GM18873 (cell line): ENCODE measurements around the gene TPSAB1.
"Not testable (repeated sequence)": the region's sequence is repeated elsewhere in the genome, so short reads cannot be mapped to it uniquely, and the experiment has no call there.

Experiments used
- ATAC-seq: cut with Tn5 transposase; IDR thresholded peaks from one replicate; pipeline ENCODE4 v1.9.1; 2021; ENCODE audit warnings: mild to moderate bottlenecking, moderate library complexity, moderate number of reproducible peaks; ENCODE audit not compliant: unreplicated experiment, low FRiP score

TPSAB1 gene

GRCh38 chr16:1262210-1262845, 21.8 kb downstream of the TPSAB1 start:
- ATAC-seq = no peak

GRCh38 chr16:1262846-1263221, 22.3 kb downstream of the TPSAB1 start:
- no peak for ATAC-seq

- no peak for ATAC-seq
Observed at GRCh38 chr16:1263591-1264344, 23.3 kb downstream of the TPSAB1 start.

DNA sequence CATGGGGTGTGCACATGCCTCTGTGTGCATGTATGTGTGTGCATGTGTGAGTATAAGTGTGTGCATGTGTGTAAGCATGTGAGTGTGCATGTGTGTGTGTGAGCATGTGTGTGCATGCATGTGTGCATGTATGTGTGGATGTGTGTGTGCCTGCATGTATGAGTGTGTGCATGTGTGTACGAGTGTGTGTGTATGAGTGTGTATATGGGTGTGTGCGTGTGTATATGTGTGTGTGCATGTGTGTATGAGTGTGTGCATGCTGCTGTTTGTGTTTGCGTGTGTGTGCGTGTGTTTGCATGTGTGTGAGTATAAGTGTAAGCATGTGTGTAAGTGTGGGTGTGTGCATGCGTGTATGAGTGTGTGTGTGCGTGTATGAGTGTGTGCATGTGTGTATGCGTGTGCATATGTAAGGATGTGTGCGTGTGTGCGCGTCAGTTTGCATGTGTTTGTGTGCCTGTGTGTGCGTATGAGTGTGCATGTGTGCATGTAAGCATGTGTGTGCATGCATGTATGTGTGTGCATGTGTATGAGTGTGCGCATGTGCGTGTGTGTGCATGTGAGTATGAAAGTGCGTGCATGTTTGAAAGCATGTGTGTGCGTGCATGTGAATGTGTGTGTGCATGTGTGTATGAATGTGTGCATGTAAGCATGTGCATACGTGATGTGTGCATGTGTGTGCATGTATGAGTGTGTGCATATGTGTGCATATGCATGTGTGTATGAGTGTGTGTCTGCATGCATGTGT, 24.0 kb downstream of the TPSAB1 start:
- ATAC-seq = no peak

GRCh38 chr16:1265090-1265630, 24.7 kb downstream of the TPSAB1 start:
- ATAC-seq = no peak

DNA sequence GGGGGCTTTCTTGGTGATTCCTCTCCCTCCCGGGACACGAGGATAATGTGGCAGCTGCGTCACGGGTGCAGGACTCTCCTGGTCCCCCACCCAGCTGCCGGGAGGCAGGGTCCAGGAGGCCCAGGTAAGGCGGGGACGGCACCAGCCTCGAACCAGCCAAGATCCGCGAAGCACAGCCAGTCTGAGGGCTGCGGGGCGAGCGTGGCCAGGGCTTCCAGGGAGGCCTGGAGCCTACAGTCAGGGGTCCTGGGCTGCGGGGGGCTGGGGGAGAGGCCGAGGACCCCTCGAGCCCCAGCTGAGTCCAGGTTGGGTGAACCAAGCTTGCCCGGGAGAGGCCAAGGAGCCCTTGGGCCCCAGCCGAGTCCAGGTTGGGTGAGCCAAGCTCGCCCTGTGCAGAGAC, 25.3 kb downstream of the TPSAB1 start:
- no peak for ATAC-seq

GRCh38 chr16:1269418-1269817, 28.9 kb downstream of the TPSAB1 start:
- ATAC-seq = not testable (repeated sequence)

GRCh38 chr16:1271380-1271723, 30.8 kb downstream of the TPSAB1 start:
- ATAC-seq = no peak

- ATAC-seq = not testable (repeated sequence)
Observed at GRCh38 chr16:1271724-1272413, 31.4 kb downstream of the TPSAB1 start.

GRCh38 chr16:1272453-1273198, 32.1 kb downstream of the TPSAB1 start:
- ATAC-seq = no peak

DNA sequence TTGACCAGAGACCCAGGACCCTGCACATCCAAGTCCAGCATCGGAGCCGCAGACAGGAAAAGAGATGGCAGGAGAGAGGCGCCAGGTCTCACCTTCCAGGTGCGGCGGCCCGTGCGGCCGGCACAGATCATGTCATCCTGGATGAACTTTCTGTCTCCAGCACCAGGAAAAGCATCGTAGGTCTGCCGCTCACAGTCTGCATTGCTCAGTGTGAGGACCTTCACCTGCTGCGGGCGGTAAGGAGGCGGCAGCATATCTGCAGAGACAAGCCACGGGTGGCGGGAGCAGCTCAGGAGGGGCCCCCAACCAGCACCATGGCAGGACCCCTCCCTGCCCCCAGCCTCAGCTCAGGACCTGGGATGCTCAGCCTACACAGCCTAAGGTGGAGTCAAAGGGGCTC, 33.3 kb downstream of the TPSAB1 start:
- ATAC-seq = no peak

DNA sequence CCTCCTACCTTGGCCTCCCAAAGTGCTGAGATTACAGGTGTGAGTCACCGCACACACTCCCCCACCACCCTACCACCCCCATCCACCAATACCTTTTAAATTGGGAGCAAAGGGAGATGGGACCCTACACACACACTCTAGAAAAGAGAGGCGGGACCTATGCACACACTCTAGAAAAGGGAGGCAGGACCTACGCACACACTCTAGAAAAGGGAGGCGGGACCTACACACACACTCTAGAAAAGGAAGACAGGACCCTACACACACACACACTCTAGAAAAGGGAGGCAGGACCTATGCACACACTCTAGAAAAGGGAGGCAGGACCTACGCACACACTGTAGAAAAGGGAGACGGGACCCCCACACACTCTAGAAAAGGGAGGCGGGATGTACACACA, 34.3 kb downstream of the TPSAB1 start:
- ATAC-seq = no peak

DNA sequence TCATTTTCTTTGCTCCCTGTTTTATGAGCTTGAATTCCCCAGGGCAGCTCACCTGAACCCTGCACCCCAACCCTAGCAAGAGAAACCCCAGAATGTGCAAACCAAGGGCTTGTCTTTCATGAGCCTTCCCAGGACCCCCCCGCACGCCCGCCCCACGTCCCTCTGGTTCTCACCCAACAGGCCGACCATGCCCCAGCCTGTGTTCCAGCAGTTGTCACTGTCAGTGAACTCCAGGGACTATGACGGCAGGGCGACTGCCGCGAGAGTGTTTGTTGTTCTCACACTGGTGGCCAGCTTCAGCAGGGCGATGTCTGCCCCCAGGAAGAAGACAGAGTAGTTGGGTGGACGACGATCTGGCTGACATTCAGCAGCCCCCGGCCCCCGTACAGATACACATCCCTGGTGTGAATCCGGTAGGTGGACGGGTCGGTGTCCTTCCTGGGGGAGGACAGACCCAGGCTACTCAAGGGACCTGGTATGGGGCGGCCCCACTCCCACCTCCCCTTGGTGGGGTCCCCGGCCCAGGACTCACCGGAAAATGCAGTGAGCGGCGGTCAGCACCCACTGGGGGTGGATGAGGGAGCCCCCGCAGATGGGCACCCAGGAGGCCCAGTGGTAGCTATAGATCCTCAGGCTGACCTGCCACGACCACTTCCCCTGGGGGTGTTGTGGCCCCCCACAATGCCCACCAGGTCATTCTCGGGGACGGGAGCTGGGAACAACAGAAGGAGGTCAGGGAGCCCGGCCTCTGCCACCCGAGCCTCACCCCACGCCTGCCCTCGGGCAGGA, 35.5 kb downstream of the TPSAB1 start:
- no peak for ATAC-seq

DNA sequence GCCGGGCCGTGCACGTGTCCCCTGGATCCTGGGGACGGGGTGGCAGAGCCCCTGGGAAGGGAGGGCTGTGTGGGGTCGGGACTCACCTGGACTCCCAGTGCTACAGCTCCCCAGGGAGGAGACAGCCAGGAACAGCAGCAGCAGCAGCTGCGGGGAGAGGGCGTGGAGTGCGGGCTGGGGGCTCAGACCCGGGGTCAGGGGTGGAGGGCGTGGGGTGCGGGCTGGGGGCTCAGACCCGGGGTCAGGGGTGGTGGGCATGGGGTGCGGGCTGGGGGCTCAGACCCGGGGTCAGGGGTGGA, 36.0 kb downstream of the TPSAB1 start:
- ATAC-seq = no peak

DNA sequence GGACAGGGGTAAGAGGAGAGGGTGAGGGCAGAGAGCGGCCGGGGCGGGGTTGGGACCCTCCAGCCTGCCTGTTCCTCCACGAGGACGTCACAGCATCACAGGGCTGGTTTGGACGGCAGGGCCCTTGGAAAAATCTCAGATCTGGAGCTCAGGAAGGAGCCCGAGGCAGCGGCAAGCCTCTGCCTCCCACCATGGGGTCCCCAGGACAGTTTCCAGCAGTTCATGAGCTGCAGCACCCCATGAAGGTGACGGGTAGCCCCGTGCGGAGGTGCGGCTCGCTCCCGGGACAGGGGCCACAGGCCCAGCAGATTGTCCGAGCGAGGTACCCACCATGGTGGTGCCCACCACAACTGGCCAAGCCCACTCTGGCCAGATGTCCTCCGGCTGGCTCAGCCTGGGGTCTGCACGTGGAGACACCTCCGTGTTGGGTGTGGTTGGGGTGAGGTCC, 36.7 kb downstream of the TPSAB1 start:
- no peak for ATAC-seq

DNA sequence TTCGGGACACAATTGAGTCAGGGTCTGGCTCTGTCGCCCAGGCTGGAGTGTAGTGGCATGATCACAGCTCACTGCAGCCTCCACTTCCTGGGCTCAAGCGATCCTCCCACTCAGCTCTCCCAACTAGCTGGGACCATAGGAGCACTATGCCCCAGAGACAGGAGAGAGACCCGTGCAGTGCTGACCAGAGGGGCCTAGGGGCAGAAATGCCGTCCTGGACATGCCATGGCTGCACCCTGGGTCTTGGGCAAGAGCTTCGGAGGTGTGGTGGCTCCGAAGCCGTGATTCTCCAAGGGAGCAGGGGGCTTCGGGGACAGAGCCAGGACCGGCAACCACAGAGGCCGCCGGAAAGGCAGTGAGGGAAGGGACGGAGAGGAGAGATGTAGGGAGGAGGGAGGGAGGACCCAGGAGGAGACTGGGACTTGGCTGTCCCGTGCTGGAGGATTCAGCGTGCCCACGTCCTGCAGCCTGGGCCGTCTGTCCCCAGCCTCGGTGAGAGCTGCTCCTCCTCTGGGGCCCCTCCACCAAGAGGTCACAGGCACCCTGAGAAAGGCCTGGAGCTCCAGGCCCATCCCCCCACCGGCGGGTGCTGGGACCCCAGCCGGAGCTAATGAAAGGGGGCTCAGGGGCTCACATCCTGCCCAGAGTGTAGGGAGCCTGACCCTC, 37.2 kb downstream of the TPSAB1 start:
- ATAC-seq = no peak

DNA sequence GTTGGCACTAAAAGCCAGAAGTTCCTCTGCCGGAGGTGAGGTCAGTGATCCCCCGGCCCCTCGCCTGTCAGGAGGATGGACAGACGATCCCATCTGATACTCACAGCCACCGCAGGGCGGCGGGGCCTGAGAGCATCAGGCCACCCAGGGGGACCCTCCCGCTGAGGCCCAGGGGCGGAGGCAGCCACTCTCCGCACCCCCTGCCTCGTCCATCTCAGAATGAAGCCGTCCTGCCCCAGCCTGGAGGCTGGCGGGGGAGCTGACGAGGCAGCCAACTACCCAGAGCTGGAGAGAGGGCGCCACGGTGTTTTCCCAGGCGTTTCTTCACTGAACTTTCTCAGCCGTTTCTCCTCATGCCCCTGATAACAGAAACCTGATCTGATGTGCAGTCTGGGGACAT, 38.0 kb downstream of the TPSAB1 start:
- no peak for ATAC-seq

DNA sequence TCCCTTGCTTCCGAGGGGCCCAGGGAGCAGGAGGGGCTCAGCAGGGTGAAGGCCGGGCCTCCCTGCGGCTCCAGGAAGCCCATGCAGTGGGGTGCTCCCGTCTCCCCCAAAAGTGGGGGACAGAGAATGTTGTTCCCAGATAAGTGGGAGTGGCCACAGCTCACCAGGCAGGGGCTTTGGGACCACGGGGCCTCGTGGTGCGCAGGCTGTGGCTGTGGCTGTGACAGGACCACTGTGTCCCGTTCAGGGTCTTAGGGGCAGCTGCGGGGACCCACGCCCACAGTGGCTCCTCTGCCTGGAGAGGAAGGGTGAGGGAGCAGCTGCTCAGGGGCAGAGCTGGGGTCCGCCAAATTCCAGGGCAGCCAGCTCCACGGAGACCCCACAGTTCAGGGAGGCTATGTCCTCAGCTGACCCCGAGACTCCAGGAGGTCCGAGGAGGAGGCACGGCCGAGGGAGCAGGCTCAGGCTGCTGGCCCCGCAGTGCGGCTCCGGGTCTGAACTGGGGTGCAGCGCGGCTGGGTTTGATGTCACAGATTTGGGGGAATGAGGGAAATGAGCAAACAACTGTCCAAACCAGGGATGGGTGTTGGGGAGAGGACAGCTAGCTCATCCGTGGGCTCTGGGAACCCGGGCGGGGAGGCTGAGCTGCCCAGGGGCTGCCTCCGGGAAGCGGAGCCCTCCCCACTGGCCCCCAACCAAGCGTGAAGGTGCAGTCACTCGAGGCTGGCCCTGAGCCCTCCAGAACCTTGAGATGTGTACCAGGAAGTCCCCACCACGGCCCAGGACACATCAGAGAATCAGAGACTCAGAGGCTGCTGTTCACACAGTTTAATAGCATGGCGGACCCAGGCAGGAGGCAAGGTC, 38.8 kb downstream of the TPSAB1 start:
- no peak for ATAC-seq
